ENCODE data around the gene NTHL1.
"Not testable (repeated sequence)": the region's sequence is repeated elsewhere in the genome, so short reads cannot be mapped to it uniquely, and the experiment has no call there.

The NTHL1 gene

DNA sequence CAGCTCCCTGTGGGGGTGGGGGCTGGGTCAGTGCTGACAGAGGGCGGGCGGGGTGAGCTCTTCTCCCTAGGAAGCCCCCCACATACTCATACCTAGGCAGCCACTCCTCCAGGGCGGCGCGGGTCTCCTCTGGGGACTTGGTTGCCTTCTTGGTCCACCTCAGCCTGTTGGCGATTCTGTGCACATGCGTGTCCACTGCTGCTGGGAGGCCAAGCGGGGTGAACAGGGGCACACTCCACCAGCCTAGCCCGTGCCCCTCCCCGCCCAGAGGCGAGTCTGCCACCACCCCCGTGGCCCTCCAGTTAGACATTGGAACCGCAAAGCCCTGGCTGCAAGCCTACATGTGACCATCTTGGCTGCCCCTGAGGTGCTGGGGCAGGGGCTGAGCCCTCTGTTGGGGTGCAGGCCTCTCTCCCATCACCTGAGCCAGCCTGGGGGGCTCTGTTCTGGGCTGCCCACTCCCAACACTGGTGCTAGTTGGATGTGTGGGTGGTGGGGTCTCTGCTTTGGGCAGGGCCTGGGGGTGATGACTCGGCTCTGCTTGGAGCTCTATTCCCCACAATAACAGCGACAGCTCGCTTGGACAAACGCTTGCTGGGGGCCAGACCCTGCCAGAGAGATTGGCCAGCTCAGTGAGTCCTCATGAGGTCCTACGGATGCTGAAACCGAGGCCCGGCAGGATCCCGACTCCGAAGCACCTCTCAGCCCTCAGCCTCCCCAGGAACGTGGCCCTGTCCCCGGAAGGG is 7.4 kb downstream of the NTHL1 start:
- no peak for DNase-seq

- DNase-seq, result no peak
Measured at GRCh38 chr16:2039274-2040031, 8.2 kb downstream of the NTHL1 start.

- no peak for DNase-seq
Measured at GRCh38 chr16:2038382-2039231, 9.0 kb downstream of the NTHL1 start.

GRCh38 chr16:2037647-2038381 is 9.8 kb downstream of the NTHL1 start:
- no peak for DNase-seq

GRCh38 chr16:2037115-2037514 is 10.5 kb downstream of the NTHL1 start:
- no peak for DNase-seq

DNA sequence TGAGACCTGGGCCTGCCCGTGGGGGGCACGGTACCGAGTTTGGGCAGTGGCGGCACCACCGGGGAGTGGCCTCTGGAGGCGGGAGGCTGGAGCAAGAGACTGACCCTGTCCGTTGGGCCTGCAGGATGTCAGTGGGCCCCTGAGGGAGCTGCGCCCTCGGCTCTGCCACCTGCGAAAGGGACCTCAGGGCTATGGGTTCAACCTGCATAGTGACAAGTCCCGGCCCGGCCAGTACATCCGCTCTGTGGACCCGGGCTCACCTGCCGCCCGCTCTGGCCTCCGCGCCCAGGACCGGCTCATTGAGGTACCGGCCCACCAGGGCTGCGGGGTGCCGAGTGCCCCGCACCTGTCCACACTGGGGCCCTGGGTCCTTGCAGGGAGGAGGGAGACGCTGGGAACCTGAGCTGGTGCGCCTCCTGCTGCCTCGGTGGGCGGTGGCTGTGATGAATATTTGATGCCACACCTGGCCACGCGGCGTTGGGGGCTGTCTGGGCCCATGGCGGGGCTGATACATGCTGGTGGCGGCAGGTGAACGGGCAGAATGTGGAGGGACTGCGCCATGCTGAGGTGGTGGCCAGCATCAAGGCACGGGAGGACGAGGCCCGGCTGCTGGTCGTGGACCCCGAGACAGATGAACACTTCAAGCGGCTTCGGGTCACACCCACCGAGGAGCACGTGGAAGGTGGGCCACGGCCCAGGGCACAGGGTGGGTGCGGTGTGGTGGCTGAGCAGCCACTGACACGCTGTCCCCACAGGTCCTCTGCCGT is 11.3 kb downstream of the NTHL1 start:
- no peak for DNase-seq

- DNase-seq, result no peak
Measured at GRCh38 chr16:2035431-2036199, 12.0 kb downstream of the NTHL1 start.

DNA sequence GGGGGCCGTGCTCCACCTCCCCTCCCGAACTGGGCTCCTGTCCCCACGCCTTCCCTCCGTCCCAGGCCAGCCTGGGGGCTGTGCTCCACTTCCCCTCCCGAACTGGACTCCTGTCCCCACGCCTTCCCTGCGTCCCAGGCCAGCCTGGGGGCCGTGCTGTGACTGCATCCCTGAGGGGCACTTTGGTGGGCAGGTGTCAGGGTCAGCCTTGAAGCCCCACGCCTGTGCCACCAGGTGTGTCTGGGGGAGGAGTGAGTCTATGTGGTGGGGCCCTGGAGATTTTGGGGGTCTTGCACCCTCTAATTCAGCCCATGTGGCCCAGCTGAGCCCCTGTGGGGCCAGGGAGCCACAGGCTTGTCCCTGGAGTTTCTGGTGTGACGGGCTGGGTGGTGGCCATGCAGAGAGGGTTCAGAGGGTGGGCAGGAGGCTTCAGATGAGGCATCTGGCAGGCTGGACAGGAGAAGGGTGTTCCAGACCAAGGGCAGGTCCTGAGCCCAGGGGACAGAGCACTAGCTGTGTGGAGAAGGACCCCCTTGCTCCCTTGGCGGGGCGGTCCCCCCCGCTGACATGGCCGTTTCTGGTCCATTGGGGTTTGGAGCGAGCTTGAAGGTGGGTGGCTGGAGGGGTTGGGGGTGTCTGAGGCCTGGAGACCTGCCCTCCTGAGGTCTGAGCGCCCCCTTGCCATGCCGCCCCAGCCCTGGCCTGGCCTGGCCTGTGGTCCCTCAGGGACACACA is 12.8 kb downstream of the NTHL1 start:
- no peak for DNase-seq

- not testable (repeated sequence) for DNase-seq
Measured at GRCh38 chr16:2033909-2034695, 13.5 kb downstream of the NTHL1 start.

- DNase-seq, result no peak
Measured at GRCh38 chr16:2033057-2033908, 14.4 kb downstream of the NTHL1 start.

GRCh38 chr16:2032285-2033056 is 15.2 kb downstream of the NTHL1 start:
- DNase-seq, result no peak

DNA sequence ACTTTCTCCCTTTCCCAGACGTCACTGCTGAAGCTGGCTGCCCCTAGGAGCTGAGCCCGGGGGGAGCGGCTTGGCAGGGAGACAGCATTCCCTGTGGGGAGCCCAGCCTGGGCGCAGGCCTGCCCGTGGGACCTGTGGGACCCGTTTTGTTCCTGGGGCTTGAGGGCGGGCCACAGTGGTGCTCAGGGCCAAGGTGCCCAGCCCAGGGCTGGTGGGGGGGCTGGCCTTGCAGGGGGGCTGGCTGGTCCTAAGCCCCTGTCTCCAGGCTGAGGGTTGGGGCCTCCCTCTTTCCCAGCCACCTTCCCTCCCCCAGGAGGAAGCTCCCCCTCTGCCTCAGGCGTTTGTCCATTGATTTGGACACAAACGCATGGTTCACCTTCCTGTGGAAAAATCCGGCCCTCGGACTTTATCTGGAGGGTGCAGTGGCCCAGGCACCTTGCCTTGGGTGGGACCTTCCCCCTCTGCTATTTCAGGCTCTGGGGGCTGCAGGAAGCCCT is 16.5 kb downstream of the NTHL1 start:
- no peak for DNase-seq

DNA sequence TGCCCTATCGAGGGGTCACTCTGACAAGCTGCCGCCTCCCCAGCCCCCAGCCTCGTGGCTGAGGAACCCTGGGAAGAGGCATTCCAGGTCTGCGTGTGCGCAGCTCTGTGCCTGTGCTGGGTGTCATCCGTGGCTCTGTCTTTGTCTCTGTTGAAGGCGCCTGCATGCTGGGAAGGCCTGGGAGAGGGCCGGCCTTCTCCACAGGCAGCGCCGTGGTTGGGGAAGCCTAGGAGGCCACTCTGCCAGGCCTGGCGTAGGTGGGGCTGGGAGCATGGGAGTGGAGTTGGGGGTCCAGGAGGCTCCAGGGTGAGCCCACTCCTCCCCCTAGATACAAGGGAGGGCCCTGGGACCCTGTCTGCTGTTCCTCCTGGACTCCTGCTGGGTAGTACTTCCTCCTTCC is 17.6 kb downstream of the NTHL1 start:
- no peak for DNase-seq

DNA sequence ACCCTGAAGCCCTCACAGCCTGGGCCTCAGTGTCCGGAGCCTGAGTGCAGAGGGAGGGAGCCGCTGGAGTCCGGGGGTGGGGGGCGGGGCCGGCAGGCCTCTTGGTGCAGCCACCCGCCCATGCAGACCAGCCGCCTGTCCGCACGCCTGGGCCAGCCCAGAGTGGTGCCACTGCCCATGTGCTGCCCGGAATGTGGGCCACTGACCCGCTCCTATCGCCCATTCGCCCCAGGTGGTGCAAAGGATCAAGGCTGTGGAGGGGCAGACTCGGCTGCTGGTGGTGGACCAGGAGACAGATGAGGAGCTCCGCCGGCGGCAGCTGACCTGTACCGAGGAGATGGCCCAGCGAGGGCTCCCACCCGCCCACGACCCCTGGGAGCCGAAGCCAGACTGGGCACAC is 18.3 kb downstream of the NTHL1 start:
- DNase-seq, result no peak

GRCh38 chr16:2028620-2029220 is 18.9 kb downstream of the NTHL1 start:
- DNase-seq, result no peak

DNA sequence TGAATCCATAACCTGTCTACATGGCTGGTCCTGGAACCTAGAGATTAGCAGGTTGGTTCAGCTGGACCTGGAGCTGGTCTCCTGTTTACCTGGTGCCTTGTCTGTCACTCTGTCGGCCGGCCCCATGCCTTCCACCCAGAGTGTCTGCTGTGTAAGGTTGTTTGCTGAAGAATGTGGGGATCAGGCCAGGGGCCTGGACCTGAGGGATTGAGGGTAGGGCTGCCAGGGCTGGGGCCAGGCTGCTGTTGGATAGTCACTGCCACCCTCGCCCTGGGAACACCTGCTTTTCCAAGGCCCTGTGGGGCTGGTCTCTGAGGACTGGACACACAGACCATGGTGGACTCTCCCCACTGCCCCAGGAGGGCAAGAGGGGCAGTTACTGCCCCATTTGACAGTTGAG is 19.5 kb downstream of the NTHL1 start:
- DNase-seq, result no peak

Measured in activated CD4-positive, alpha-beta T cell treated with anti-CD3 and anti-CD28 coated beads, Interleukin-2, Interleukin-6, amounts not matched to agents 100 ng/mL and 50 ng/mL, durations not matched to agents 16 hours and 8 hours (primary cell).